Measurements from ENCODE around the gene PROM1.

DNA sequence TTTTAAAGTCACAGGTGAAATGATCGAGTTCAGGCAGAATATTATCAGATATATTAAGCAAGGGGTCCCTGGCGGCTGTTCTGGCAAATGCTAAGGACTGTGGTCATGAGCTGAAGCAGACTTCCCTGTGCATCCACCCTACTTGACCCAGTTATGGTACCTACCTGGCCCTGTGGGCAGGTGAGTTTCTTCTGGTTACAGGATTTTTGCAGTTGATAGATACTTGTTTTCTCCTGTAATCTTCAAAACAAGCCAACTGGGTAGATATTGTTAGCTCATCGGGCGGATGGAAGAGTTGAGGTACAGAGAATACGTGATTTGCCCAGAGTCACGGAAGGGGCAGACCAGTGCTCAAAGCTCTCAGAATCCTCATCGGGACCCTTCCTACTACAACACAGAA, 18.5 kb upstream of the PROM1 start:
- TF ChIP-seq, protein P1, sequence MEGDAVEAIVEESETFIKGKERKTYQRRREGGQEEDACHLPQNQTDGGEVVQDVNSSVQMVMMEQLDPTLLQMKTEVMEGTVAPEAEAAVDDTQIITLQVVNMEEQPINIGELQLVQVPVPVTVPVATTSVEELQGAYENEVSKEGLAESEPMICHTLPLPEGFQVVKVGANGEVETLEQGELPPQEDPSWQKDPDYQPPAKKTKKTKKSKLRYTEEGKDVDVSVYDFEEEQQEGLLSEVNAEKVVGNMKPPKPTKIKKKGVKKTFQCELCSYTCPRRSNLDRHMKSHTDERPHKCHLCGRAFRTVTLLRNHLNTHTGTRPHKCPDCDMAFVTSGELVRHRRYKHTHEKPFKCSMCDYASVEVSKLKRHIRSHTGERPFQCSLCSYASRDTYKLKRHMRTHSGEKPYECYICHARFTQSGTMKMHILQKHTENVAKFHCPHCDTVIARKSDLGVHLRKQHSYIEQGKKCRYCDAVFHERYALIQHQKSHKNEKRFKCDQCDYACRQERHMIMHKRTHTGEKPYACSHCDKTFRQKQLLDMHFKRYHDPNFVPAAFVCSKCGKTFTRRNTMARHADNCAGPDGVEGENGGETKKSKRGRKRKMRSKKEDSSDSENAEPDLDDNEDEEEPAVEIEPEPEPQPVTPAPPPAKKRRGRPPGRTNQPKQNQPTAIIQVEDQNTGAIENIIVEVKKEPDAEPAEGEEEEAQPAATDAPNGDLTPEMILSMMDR (IDR thresholded peaks at IDR 0.05): no peak
- TF ChIP-seq POLR2A (IDR thresholded peaks at IDR 0.05; ENCODE audit: low read depth): no peak
